ENCODE measurements around the gene MAPKBP1.

The MAPKBP1 gene

GRCh38 chr15:41824062-41824745 lies 49.9 kb downstream of the MAPKBP1 start:
- Histone ChIP-seq H3K4me2 (ENCODE audit: low read length) (no peak overlapping the region), H2AFZ (no peak overlapping the region), H3K9ac (no peak overlapping the region), H3K4me3 (ENCODE audit: low read depth, low read length) (no peak overlapping the region), H3K4me1 (no peaks in the 10 kb centered on the region), H3K79me2 (no peaks in the 10 kb centered on the region), H3K27me3 (ENCODE audit: control insufficient read depth, insufficient read depth, low read length) (no peaks in the 10 kb centered on the region), H3K27ac (no peak overlapping the region), H3K36me3 (ENCODE audit: control insufficient read depth, insufficient read depth, low read length) (no peaks in the 10 kb centered on the region), H3K9me3 (ENCODE audit: control insufficient read depth, low read length) (no peaks in the 10 kb centered on the region)
- no peak for TF ChIP-seq CTCF (IDR thresholded peaks at IDR 0.05)

GRCh38 chr15:41825145-41825544 lies 50.9 kb downstream of the MAPKBP1 start:
- no peak overlapping the region for H3K9ac ChIP-seq
- no peaks in the 10 kb centered on the region for H3K79me2 ChIP-seq
- no peak for TF ChIP-seq CTCF (IDR thresholded peaks at IDR 0.05)
- no peak overlapping the region for H2AFZ ChIP-seq
- H3K27me3 ChIP-seq (ENCODE audit: control insufficient read depth, insufficient read depth, low read length): no peaks in the 10 kb centered on the region
- H3K4me1 ChIP-seq: no peaks in the 10 kb centered on the region
- no peaks in the 10 kb centered on the region for H3K9me3 ChIP-seq (ENCODE audit: control insufficient read depth, low read length)
- no peak overlapping the region for H3K4me3 ChIP-seq (ENCODE audit: low read depth, low read length)
- H3K36me3 ChIP-seq (ENCODE audit: control insufficient read depth, insufficient read depth, low read length): no peaks in the 10 kb centered on the region
- no peak overlapping the region for H3K27ac ChIP-seq
- H3K4me2 ChIP-seq (ENCODE audit: low read length): no peak overlapping the region

- Histone ChIP-seq H3K79me2 (no peaks in the 10 kb centered on the region), H3K4me3 (ENCODE audit: low read depth, low read length) (no peak overlapping the region), H3K9ac (no peak overlapping the region), H3K4me2 (ENCODE audit: low read length) (no peak overlapping the region), H3K9me3 (ENCODE audit: control insufficient read depth, low read length) (no peaks in the 10 kb centered on the region), H3K27me3 (ENCODE audit: control insufficient read depth, insufficient read depth, low read length) (no peaks in the 10 kb centered on the region), H3K27ac (no peak overlapping the region), H3K36me3 (ENCODE audit: control insufficient read depth, insufficient read depth, low read length) (no peaks in the 10 kb centered on the region), H3K4me1 (no peaks in the 10 kb centered on the region), H2AFZ (no peak overlapping the region)
- TF ChIP-seq CTCF (IDR thresholded peaks at IDR 0.05): no peak
Measured at GRCh38 chr15:41825572-41826535, 51.6 kb downstream of the MAPKBP1 start.

- H3K4me2 ChIP-seq (ENCODE audit: low read length): peak overlapping the region; percentile 93
- no peaks in the 10 kb centered on the region for H3K79me2 ChIP-seq
- no peaks in the 10 kb centered on the region for H3K4me1 ChIP-seq
- H3K4me3 ChIP-seq (ENCODE audit: low read depth, low read length): peak overlapping the region; percentile 83
- no peak overlapping the region for H3K9ac ChIP-seq
- TF ChIP-seq CTCF (IDR thresholded peaks at IDR 0.05): no peak
- no peaks in the 10 kb centered on the region for H3K9me3 ChIP-seq (ENCODE audit: control insufficient read depth, low read length)
- H3K36me3 ChIP-seq (ENCODE audit: control insufficient read depth, insufficient read depth, low read length): no peaks in the 10 kb centered on the region
- H3K27ac ChIP-seq: no peak overlapping the region
- H3K27me3 ChIP-seq (ENCODE audit: control insufficient read depth, insufficient read depth, low read length): no peaks in the 10 kb centered on the region
- peak overlapping the region; percentile 70 for H2AFZ ChIP-seq
Measured at GRCh38 chr15:41827290-41827879, 53.1 kb downstream of the MAPKBP1 start.

Measured in parathyroid adenoma (tissue), 2 donors.